ENCODE measurements around the gene UBE2O.

UBE2O gene

DNA sequence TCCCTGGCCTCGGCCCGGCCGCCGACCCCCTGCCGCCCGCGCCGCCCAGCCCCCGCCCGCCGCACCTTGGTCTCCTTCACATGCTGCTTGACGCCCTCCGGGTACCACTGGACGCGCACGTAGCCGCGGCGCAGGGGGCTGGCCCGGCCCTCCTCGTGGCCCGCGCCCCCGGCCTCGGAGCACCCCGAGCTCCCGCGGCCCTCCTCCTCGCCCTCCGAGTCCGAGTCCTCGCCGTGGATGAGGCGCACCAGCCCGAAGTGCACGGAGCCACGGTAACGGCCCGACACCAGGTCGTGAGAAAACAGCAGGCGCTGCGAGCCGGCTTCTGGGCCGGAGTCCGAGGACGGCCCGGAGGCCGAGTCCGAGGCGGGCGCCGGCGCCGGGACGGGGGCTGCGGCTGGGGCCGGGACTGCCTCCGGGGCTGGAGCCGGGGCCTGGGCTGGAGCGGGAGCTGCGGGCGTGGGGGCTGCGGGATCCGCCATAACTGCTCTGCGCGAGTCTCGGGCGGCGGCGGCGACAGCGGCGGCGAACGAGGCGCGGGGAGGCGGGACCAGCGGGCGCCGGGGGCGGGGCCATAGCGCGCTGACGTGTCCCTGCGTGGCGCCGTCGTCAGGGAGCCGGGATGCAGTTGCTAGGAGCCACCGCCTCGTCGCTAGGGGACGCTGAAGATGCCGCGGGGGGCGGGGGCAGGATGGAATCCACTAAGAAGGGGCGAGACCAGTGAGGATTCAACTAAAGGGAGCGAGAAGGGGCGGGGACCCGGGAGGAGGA is at the start of gene UBE2O:
UBE2O (minus strand) TSS at position 493 of the 771 bp plus-strand sequence; CDS start at position 482, 11 bp downstream.
- DNase-seq (ENCODE audit: low spot score): peak; percentile 99

DNA sequence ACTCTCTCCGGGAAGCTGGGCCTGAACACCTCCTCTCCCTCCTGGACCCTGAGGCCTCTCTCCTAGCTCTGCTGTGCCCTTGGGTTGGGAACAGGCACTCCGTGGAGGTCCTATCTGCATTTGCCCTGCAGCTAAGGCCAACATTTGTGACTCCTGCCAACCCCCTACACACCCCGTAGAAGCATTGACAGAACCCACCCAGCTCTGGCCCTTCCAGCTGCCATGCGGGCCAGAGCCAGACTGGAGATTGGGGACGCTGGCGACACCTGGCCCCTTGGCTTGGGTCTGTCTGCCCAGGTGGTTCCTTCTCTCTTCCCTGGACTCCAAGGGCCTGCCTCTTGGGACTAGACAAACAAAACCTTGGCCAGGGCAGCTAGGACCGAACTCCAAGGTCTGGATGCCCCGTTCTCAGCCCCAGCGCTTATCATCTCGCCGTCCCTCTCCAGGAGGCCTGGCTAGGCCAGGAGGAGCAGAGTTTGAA is 48.9 kb upstream of the UBE2O start:
- no peak for DNase-seq (ENCODE audit: low spot score)

DNA sequence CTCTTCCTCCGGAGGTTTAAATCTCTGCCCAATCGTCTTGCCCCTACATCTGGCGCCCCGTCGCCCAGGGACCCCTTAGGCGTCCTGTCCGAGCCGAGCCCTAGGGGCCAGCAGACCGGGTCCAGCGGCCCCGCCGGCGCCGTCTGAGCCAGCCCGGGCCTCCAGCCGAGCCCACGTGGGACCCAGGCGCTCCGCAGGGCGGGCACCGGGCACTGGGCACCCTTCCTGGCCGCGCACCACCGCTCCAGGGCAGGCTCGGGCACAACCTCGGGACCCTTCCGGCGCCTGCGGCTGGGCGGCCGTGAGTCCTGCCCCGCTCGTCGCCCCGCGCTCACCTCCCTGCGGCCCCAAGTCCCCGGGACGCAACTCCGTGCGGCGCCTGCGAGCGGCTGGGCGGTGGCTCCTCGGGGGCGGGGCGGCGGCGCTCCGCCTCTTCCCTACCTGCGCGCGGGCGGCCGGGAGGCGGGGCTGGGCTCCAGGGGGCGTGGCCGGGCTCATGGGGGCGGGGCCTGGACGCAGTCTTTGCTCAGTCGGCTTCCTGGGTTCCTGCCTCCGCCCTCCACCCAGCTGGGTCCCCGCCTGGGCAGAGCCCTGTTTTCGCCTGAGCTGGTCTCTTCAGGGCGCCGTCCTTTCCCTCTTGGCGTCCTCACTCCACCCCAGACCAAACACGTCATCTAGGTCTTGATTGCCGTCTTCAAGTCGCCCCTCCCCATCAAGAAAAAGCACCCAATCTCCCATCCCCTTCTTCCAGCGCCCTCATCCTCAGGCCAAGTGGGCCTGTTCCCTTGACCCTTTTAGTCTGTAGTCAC is 48.3 kb upstream of the UBE2O start, which contains the start of gene RHBDF2:
RHBDF2 (minus strand) TSS at position 406 of the 809 bp plus-strand sequence. CDS start 19,899 bp downstream, outside the sequence.
- peak; percentile 92 for DNase-seq (ENCODE audit: low spot score)

DNA sequence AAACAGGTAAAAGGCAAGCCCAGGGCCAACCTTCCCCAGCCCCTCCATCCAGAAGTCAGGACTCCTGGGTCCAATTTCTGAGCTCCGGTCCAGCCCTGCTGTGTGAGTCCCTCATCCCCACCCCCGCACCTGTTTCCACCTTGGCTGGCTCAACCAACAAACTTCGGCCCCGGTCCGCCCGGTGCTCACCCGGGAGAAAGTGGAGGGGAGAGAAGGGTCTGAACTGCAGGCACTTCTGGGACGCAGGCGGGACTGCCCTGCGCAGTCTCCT is 47.7 kb upstream of the UBE2O start:
- no peak for DNase-seq (ENCODE audit: low spot score)

DNA sequence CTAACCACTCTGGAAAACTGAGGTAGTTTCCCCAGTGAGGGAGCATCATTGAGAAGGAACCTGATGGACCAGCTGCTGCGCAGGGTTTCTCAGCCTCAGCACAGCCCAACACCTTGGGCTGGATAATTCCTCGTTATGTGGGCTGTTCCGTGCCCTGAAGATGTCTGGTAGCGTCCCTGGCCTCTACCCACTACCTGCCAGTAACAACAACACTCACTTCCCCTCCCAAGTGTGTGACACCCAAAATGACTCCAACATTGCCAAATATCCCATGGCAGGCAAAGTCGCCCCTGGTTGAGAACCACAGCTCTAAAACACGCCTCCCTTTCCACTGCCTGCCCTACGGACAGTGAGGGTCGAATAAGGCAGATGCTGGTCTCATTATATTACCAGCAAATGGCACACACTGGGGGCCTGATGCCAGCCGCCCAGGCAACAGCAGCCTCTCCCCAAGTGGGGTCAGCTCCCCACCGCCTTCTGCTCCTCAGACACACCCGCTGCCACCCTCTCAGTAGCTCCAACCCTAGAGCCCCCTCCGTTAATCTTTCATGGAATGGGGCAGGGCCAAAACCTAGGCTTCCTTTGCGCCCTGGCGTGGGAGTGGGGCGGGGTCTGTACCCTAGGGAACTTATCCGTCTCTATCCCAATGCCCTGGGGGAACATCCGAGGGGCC is 47.3 kb upstream of the UBE2O start:
- no peak for DNase-seq (ENCODE audit: low spot score)

DNA sequence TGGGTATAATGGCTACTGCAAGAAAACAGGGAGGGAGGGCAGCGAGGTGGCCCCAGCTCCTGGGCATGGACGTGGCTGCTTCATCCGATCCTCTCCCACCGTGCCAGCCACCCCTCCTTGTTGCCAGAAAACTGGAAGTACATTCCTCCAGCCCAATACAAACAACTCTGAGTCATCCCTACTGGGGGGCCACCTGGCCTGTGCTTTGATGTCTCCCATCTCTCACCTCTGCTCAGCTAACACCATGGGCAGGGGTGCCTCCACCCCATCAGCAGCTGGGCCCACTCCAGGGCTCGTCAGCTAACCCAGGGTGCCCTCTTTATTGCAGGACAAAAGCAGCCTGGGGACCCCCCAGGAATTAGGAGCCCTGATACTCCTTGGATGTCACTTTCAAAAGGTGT is 46.3 kb upstream of the UBE2O start:
- no peak for DNase-seq (ENCODE audit: low spot score)

DNA sequence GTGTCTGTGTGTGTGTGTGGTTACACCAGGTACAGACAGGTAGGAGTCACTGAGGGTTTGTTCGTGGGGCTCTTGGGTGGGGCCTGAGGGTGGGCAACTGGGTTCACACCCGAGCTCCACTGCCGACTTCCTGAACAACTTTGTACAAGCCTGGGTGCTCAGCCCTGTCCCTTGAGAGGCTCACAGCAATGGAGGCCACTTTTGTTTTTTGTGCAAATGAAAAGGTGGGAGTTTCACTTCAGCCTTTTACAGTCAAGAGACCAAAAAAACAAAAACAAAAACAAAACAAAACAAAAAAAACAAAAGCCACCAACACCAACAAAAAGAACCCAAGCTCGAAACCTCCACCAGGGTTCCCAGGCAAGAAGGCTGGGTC is 45.9 kb upstream of the UBE2O start:
- DNase-seq (ENCODE audit: low spot score): no peak

DNA sequence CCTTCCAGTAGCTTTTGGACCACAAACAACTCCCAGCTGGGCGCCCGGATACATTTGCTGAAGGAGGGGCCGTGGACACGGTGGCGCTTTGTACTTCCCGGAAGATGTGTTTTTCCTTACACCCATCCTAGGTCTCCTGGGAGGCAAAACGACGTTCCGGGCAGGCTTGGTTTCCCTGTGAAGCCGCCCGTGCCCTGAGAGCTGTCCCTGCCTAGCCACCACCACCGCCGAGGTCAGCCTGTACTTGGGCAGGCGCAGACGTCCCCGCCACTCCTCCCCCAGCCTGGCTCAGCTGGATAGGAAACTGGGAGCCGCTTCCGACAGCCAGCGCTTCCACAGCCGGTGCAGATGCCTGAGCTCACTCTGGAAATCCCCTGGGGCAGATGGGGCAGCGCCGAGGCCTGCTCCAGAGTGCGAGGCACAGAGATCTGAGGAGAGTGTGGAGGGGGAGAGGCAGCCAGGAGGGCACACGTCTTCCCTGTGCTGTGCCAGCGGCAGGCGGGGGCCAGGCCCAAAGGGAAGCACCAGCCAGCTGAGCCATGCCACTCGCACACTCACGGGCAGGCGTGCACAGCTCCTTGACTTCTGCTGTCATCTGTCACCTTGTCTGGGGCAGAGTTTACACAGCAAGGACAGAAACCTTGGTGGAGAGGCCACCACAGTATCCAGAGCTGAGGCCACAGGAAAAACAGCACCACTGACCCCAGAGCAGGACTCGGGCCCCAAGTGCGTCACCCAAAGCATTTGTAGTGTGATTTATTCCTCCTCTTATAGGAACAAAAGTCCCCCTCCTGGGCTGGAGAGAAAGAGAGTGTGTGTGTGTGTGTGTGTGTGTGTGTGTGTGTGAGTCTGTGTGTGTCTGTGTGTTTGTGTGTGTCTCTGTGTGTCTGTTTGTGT is 45.3 kb upstream of the UBE2O start:
- DNase-seq (ENCODE audit: low spot score): peak; percentile 83

DNA sequence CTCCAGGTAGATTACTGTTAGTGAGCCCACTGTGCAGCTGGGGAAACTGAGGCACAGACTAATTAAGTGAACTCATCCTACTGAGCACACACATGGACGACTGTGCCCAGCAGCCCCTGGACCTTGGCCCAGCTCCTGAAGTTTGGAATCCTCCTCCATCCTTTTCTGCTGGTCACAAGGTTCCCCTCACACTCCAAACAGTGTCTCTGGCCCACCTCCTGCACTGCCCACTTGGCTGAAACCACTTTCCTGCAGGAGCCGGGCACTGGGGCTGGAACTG is 44.7 kb upstream of the UBE2O start:
- DNase-seq (ENCODE audit: low spot score): no peak

DNA sequence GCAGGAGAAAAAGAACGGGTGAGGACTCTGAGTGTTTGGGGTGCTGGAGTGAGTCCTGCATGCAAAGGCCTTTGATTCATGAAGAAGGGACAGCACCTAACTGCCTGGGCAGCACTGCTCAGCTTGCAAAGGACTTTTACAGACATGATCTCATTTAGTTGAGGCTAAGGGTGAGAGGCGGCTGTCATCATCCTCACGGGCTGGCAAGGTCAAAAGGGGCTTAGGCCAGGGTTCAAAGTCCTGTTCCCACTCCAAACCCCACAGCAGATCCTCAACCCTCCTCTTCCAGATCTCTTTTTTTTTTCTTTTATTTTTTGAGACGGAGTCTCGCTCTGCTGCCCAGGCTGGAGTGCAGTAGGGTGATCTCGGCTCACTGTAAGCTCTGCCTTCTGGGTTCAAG is 43.5 kb upstream of the UBE2O start:
- no peak for DNase-seq (ENCODE audit: low spot score)

DNA sequence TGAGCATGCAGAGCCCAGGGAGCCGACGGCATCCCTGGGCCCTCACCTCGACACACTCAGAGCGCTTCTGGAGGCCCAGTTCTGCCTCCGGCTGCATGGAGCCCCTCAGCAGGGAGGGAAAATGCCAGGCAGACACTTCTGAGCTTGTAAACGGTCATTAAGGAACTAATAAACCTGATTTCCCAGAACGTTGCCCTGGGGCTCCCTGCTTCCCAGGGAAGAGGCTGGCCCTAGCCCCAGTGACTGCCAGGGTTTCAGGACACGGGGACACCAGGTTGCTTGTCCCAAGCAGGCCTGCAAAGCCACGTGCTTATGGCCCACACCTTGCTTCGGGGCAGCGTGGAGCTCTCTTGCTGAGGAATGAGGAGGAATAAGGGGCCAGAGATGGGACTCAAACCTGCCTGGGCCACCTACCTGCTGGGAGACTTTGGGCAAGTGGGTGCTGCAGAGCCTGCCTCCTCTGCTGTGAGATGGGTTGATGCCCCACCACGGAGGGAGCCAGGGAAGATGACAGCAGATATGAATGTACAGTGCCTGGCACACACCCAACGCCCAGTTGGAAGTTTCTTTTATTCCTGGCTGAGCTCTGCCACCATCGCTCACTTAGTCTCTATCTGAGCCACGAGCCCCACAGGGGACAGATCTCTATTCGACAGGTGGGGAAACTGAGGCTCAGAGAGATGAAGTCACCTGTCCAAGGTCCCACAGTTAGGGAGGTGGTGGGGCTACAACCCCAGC is 42.9 kb upstream of the UBE2O start:
- no peak for DNase-seq (ENCODE audit: low spot score)

DNA sequence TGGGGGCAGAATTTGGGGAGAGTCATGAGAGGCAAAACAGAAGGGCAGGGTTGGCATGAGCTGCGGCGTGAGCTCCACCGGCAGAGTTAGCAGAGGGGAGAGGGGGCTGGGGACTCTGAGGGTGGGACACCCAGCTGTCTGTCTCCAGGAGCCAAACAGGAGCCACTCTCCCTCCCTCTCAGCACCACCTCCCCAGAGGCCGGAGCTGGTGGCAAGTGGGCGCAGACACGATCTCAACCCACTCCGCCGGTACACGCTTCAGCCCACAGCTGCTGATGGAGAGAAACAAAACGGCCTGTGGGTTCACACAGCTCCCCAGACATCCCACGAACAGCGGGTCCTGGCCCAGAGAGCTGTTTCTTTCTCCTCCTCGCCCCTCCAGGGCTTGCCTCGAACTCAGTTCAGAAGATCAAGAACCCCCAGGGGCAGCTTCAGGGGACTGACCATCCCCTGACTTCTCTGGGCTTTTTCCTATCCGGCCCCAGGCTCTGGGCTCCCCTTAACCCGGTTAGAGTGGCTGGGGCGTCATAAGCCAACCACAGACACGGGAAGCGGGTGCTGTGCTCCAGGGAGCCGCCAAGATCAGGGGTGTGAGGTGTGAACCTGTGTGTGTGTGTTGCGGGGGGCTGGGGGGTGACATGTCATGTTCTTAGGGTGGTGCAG is 40.7 kb upstream of the UBE2O start:
- DNase-seq (ENCODE audit: low spot score): no peak

DNA sequence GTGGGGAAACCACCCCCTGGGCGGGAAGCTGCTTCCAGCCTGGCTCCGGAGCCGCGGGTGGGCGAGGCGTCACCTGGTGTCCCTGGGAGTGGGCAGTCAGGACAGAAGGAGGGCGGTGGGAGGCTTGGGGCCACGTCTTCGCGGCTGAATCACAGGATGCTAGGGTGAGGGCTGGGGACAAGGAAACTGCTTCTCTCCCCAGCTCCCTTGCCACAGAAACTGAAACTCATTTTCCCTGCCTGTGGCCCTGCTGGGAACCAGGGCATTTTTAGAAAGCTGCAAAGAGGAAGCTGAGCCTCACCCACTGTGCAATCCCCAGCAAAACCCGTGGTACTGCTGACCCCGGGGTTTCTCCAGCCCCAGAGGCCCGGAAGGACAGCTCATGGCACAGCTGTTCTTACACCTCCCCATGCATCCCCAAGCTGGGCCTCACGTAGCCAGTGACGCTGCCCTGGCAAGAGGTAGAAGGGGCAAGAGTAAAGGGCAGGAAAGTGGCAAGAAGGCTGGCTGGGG is 40.1 kb upstream of the UBE2O start:
- peak; percentile 80 for DNase-seq (ENCODE audit: low spot score)

DNA sequence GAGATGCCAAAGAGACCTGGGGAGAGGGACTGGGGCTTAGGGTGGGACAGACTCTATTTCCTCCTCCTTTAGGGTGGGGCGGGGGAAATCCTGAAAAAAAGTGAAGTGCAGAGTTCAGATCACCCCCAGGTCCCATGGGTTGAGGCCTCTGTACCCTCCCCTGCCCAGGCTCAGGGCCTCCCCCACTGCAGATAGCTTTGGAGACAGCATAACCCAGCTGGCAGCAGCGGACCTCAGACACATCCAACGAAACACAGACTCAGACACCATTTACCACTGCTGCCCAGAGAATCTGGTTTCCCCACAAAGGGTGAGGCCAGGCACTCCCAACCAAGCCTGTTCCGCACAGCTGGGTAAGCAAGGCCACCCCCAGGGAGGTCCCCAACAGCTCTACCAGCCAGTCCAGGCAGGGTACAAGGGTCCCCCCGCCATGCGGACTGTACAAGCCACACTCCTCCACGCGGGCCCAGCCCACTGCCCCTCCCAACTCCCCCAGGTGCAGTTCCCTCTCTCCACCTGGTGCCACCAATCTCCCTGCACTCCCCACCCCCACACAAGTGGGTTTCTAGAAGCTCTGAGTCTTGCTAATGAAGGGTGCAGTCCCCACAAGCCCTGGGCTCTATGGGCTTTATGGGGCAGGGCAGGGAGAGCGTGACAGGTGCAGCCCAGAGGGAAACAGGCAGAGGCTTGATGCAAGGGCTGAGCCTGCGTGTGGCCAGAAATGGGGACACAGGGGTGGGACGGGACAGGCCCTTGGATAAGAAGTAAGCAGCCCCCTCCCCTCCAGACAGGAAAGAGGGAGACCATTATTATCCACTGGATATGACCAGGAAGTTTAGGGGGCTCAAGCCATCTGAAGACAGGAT is 39.4 kb upstream of the UBE2O start:
- DNase-seq (ENCODE audit: low spot score): no peak

DNA sequence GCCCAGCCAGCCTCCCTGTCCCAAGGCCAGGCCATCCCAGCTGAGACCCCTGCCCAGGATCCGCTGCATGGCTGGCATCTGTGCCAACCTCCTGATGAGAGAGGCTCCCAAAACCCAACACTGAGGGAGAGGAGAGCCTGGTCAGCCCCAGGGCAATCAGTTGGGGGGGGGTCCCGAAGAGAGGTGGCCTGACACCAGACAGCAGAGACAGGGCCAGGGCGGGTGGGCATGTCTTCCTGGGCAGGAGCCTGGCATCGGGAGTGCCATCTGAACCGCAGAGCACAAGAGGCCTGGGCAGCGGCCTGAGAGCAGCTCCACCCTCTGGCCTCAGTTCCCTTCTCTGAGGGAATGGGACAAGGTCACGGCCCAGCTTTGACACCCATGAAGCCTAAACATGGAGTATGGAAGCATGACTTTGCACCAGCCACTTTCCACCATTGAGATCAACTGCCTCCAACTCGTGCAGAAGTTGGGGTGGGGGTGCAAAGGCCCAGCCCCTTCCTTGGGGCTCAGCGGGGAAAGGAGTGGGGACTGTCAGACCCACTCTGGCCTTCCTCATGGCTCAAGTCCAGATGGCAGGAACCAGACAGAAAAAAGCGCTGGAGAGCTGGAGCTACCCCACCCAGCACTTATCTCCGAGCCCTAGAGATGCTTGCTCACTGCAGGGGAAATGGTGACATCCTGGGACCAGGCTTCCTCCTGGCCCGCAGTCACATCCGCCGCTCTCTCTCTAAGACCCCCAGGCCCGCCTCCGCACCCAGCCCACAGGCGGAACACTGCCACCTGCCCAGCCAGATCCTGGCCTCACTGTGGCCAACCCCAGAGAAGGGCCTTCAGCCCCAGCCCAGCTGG is 38.5 kb upstream of the UBE2O start:
- DNase-seq (ENCODE audit: low spot score): no peak

DNA sequence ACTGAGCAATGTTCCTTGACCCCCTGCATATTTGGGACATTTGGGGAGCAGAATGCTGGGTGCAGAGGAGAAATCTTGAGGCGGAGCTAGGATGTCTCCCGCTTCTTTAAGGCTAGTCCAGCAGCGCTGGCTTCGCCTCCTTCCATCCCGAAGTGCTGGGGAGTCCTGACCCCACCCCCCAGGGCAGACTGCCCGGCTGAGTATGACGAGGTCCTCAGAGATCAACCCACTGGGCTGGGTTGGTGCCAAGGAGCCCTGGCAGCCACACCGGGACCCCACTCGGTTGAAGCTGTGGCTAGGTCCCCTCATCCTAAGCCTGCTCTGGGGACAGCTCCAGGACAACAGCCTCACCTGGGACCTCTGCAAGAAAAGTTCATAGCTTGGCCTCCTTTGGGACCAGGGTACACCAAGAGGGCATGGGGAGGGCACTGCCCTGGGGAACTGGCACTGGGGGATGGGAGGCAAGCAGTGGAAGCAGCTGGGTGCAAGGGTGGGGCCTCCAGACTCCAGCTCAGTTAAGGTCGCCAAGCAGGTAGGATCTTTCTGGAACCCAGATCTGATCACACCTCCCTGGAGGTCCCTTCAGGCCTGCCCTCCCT is 37.3 kb upstream of the UBE2O start:
- DNase-seq (ENCODE audit: low spot score): no peak

DNA sequence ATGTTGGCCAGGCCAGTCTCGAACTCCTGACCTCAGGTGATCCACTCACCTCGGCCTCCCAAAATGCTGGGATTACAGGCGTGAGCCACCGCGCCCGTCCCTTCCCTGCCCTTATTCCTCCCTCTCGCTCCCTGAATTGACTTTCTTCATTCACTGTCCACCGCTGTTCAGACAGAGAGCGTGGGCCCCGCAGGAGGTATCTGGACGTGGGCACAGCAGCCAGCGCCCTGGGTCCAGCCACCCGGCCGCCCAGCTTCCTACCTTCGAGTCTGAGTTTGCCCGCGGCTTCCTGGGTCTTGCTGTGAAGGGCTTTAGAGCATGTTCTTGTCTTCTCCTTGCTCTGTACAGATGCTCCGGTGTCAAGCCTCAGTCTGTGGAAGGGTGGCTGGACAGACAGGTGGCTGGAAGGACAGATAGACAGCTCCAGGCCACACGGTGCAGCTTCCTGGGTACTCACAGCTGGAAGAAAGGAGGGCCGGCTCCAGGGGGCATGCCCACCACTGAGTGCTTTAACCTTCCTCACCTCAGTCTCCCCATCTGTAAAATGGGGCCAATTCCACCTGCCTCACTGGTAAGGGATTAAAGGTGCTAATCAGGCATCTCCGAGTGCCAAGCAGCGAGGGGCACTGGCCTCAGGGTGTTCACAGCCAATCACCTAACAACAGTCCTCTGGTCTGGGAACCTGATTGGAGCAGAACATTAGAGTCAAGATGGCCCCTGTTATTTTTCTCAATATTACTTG is 34.7 kb upstream of the UBE2O start:
- DNase-seq (ENCODE audit: low spot score): no peak

DNA sequence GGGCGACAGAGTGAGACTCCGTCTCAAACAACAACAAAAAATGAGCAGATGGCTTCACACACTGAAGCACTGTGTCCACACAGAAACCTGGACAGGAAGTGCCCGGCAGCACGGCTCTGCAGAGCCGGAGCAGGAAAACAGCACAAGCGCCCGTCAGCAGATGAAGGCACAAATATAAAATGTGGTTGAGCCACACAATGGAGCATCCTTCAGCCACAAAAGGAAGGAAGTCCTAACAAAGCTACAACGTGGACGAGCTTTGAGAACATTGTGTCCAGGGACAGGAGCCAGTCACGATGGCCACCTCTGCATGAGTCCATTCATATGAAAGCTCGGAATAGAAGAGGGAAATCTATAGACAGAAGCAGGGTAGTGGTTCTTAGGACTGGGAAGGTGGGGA is 32.6 kb upstream of the UBE2O start:
- no peak for DNase-seq (ENCODE audit: low spot score)
